HepG2 (cell line): ENCODE measurements around the gene ATP5F1E. TPM values are rescaled to one million over a fixed set of nuclear protein-coding genes. Genes with fewer than 3 reads are reported as not detected.

Source experiments
- CREM ChIP-seq, 2 experiments: sonication (generic) in 1 of 2; formaldehyde crosslinking in 1 of 2; IDR thresholded peaks; 2 replicates each; pipeline versions ENCODE4 v1.4.0 to v1.6.1; 2016 to 2020; ENCODE audit warnings: antibody characterized with exemption in 1 of 2, mild to moderate bottlenecking in 1 of 2, missing genetic modification reagents in 1 of 2
- ELF1 ChIP-seq: sonication (generic); formaldehyde crosslinking; IDR thresholded peaks from 2 replicates; pipeline ENCODE4 v1.4.0; 2020; ENCODE audit warnings: missing genetic modification reagents
- GZF1 ChIP-seq: sonication (generic); formaldehyde crosslinking; IDR thresholded peaks from 2 replicates; pipeline ENCODE4 v1.5.1; 2020; ENCODE audit warnings: mild to moderate bottlenecking, missing genetic modification reagents
- IKZF1 ChIP-seq: fragments of 450-650 bp; IDR thresholded peaks from 2 replicates; pipeline ENCODE4 v1.7.1; 2016
- KMT2A ChIP-seq: sonication (generic); formaldehyde crosslinking; IDR thresholded peaks from 2 replicates; pipeline ENCODE4 v1.4.0; 2020; ENCODE audit warnings: missing genetic modification reagents
- MZF1 ChIP-seq: sonication (generic); formaldehyde crosslinking; IDR thresholded peaks from 2 replicates; pipeline ENCODE4 v1.8.1; 2023; ENCODE audit warnings: mild to moderate bottlenecking, missing genetic modification reagents, borderline replicate concordance
- NFE2L2 ChIP-seq: fragments of 150-350 bp; IDR thresholded peaks from 2 replicates; pipeline ENCODE4 v1.6.1; 2014; ENCODE audit warnings: low read length
- NFKBIZ ChIP-seq: IDR thresholded peaks from 2 replicates; pipeline ENCODE4 v1.6.1; 2018; ENCODE audit warnings: missing genetic modification reagents, missing compliant biosample characterization
- PLRG1 ChIP-seq: fragments of 450-650 bp; conservative IDR thresholded peaks from 2 replicates; pipeline ENCODE4 v1.6.1; 2016
- SMYD3 ChIP-seq: sonication (generic); formaldehyde crosslinking; IDR thresholded peaks from 2 replicates; pipeline ENCODE4 v1.8.1; 2023; ENCODE audit warnings: mild to moderate bottlenecking, missing genetic modification reagents
- ZBTB7A ChIP-seq: sonication (generic); formaldehyde crosslinking; IDR thresholded peaks from 2 replicates; pipeline ENCODE4 v1.8.0; 2022; ENCODE audit warnings: mild to moderate bottlenecking, missing genetic modification reagents
- ZNF292 ChIP-seq: sonication (generic); formaldehyde crosslinking; IDR thresholded peaks from 2 replicates; pipeline ENCODE4 v1.8.1; 2022; ENCODE audit warnings: mild to moderate bottlenecking, low read depth, missing genetic modification reagents, borderline replicate concordance
- ZNF570 ChIP-seq: sonication (generic); formaldehyde crosslinking; IDR thresholded peaks from 2 replicates; pipeline ENCODE4 v1.4.0; 2020; ENCODE audit warnings: mild to moderate bottlenecking, missing genetic modification reagents, borderline replicate concordance
- polyA plus RNA-seq, 8 experiments: library from polyadenylated mRNA; depleted of rRNA in 3 of 8; stranded (reverse) in 7 of 8; unstranded in 1 of 8; fragments of >200 nt; fragmentation: Illumina TruSeq in 4 of 8; extraction: Trizol in 4 of 8; gene quantifications; 2 replicates each; pipeline versions ENCODE4 v1.2.1 to v1.2.3, GENCODE V29; 2011 to 2016; ENCODE audit warnings: low read depth in 4 of 8, missing spikeins in 1 of 8, mixed read lengths in 1 of 8; ENCODE audit not compliant: insufficient read depth in 1 of 8
- total RNA-seq, 5 experiments: library from RNA; depleted of rRNA; stranded (reverse); fragments of >200 nt; fragmentation: Illumina TruSeq; extraction: Trizol; gene quantifications; 2 replicates each; pipeline ENCODE4 v1.2.3, GENCODE V29; 2016; ENCODE audit warnings: low read depth in 1 of 5
- TF ChIP-seq, protein P1 (sequence below): IDR thresholded peaks from 2 replicates; pipeline ENCODE4 v1.6.1; 2012; ENCODE audit warnings: low read length, improper control_type of control experiment
- TF ChIP-seq, protein P2 (sequence below): sonication (generic); formaldehyde crosslinking; IDR thresholded peaks from 2 replicates; pipeline ENCODE4 v1.4.0; 2020; ENCODE audit warnings: missing genetic modification reagents, borderline replicate concordance
- TF ChIP-seq, protein P3 (sequence below): sonication (generic); formaldehyde crosslinking; IDR thresholded peaks from 2 replicates; pipeline ENCODE4 v1.4.0; 2020; ENCODE audit warnings: low read depth, mild to moderate bottlenecking, missing genetic modification reagents
- TF ChIP-seq, protein P4 (sequence below): sonication (generic); formaldehyde crosslinking; IDR thresholded peaks from 2 replicates; pipeline ENCODE4 v1.4.0; 2020; ENCODE audit warnings: missing genetic modification reagents
- TF ChIP-seq, protein P5 (sequence below): sonication (generic); formaldehyde crosslinking; IDR thresholded peaks from 2 replicates; pipeline ENCODE4 v1.8.0; 2022; ENCODE audit warnings: missing genetic modification reagents, mild to moderate bottlenecking, moderate library complexity, borderline replicate concordance

Gene ATP5F1E
- total and polyA plus RNA-seq, 2 of the 13 experiments (the other 11 are each of a cell fraction or from before 2014, with no cell fraction given) = 121 to 134 TPM

DNA sequence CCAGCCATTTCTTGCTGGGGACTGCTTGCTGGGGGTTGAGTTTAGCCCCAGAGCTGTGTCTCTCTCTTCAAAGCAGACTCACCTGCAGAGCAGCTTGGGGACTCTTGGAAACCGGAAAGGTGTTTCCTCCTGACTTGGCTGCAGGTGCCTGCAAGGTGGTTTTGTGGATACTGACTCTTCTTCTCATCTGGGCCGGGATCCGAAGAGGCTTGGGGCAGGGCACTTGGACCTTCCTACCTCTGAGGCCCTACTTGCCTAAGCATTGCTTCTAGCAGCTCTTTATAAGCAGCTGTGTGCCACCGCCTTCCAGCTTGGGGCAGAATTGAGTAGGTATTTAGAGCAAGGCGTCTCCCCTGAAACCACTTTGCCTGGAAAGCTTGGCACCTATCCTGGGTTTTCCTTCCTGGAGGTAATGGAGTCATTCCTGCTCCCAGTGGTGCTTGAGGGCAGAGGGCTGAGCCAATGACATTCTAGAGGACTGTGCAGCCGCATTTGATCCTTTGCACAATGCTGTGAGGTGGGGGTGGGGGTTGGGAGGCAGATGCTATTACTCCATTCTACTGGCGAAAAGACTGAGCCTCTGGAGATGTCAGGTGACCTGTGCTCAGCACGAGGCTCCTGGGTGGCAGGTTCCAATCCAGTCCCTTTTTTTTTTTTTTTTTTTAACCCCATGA is 21.7 kb downstream of the ATP5F1E start (continued):
- TF ChIP-seq, protein P1, sequence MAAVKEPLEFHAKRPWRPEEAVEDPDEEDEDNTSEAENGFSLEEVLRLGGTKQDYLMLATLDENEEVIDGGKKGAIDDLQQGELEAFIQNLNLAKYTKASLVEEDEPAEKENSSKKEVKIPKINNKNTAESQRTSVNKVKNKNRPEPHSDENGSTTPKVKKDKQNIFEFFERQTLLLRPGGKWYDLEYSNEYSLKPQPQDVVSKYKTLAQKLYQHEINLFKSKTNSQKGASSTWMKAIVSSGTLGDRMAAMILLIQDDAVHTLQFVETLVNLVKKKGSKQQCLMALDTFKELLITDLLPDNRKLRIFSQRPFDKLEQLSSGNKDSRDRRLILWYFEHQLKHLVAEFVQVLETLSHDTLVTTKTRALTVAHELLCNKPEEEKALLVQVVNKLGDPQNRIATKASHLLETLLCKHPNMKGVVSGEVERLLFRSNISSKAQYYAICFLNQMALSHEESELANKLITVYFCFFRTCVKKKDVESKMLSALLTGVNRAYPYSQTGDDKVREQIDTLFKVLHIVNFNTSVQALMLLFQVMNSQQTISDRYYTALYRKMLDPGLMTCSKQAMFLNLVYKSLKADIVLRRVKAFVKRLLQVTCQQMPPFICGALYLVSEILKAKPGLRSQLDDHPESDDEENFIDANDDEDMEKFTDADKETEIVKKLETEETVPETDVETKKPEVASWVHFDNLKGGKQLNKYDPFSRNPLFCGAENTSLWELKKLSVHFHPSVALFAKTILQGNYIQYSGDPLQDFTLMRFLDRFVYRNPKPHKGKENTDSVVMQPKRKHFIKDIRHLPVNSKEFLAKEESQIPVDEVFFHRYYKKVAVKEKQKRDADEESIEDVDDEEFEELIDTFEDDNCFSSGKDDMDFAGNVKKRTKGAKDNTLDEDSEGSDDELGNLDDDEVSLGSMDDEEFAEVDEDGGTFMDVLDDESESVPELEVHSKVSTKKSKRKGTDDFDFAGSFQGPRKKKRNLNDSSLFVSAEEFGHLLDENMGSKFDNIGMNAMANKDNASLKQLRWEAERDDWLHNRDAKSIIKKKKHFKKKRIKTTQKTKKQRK = no peak
- TF ChIP-seq NFE2L2 (no peak), PLRG1 (no peak), ELF1 (CRISPR knock-in tag) (no peak), NFKBIZ (CRISPR knock-in tag) (no peak), MZF1 (CRISPR knock-in tag) (no peak), CREM (IDR thresholded peaks at IDR 0.05) (no peak), CREM (CRISPR knock-in tag; IDR thresholded peaks at IDR 0.05) (no peak), IKZF1 (no peak), KMT2A (CRISPR knock-in tag) (no peak), SMYD3 (CRISPR knock-in tag) (peak; percentile 45; the same call in 1 of the 2 replicates), ZBTB7A (CRISPR knock-in tag) (no peak), ZNF570 (CRISPR knock-in tag) (no peak), GZF1 (CRISPR knock-in tag) (no peak), ZNF292 (CRISPR knock-in tag) (no peak)
- TF ChIP-seq, protein P2, sequence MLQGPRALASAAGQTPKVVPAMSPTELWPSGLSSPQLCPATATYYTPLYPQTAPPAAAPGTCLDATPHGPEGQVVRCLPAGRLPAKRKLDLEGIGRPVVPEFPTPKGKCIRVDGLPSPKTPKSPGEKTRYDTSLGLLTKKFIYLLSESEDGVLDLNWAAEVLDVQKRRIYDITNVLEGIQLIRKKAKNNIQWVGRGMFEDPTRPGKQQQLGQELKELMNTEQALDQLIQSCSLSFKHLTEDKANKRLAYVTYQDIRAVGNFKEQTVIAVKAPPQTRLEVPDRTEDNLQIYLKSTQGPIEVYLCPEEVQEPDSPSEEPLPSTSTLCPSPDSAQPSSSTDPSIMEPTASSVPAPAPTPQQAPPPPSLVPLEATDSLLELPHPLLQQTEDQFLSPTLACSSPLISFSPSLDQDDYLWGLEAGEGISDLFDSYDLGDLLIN = no peak
- TF ChIP-seq, protein P3, sequence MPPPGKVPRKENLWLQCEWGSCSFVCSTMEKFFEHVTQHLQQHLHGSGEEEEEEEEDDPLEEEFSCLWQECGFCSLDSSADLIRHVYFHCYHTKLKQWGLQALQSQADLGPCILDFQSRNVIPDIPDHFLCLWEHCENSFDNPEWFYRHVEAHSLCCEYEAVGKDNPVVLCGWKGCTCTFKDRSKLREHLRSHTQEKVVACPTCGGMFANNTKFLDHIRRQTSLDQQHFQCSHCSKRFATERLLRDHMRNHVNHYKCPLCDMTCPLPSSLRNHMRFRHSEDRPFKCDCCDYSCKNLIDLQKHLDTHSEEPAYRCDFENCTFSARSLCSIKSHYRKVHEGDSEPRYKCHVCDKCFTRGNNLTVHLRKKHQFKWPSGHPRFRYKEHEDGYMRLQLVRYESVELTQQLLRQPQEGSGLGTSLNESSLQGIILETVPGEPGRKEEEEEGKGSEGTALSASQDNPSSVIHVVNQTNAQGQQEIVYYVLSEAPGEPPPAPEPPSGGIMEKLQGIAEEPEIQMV (CRISPR knock-in tag) = no peak
- TF ChIP-seq, protein P4, sequence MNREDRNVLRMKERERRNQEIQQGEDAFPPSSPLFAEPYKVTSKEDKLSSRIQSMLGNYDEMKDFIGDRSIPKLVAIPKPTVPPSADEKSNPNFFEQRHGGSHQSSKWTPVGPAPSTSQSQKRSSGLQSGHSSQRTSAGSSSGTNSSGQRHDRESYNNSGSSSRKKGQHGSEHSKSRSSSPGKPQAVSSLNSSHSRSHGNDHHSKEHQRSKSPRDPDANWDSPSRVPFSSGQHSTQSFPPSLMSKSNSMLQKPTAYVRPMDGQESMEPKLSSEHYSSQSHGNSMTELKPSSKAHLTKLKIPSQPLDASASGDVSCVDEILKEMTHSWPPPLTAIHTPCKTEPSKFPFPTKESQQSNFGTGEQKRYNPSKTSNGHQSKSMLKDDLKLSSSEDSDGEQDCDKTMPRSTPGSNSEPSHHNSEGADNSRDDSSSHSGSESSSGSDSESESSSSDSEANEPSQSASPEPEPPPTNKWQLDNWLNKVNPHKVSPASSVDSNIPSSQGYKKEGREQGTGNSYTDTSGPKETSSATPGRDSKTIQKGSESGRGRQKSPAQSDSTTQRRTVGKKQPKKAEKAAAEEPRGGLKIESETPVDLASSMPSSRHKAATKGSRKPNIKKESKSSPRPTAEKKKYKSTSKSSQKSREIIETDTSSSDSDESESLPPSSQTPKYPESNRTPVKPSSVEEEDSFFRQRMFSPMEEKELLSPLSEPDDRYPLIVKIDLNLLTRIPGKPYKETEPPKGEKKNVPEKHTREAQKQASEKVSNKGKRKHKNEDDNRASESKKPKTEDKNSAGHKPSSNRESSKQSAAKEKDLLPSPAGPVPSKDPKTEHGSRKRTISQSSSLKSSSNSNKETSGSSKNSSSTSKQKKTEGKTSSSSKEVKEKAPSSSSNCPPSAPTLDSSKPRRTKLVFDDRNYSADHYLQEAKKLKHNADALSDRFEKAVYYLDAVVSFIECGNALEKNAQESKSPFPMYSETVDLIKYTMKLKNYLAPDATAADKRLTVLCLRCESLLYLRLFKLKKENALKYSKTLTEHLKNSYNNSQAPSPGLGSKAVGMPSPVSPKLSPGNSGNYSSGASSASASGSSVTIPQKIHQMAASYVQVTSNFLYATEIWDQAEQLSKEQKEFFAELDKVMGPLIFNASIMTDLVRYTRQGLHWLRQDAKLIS = no peak
- TF ChIP-seq, protein P5, sequence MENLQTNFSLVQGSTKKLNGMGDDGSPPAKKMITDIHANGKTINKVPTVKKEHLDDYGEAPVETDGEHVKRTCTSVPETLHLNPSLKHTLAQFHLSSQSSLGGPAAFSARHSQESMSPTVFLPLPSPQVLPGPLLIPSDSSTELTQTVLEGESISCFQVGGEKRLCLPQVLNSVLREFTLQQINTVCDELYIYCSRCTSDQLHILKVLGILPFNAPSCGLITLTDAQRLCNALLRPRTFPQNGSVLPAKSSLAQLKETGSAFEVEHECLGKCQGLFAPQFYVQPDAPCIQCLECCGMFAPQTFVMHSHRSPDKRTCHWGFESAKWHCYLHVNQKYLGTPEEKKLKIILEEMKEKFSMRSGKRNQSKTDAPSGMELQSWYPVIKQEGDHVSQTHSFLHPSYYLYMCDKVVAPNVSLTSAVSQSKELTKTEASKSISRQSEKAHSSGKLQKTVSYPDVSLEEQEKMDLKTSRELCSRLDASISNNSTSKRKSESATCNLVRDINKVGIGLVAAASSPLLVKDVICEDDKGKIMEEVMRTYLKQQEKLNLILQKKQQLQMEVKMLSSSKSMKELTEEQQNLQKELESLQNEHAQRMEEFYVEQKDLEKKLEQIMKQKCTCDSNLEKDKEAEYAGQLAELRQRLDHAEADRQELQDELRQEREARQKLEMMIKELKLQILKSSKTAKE = no peak
